ENCODE results near the gene CST8. TPM values are rescaled to one million over a fixed set of nuclear protein-coding genes. Genes with fewer than 3 reads are reported as not detected.

The CST8 gene
- total and polyA plus RNA-seq, 2 donors (not counting 1 experiment from before 2014, with no cell fraction given): not detected

DNA sequence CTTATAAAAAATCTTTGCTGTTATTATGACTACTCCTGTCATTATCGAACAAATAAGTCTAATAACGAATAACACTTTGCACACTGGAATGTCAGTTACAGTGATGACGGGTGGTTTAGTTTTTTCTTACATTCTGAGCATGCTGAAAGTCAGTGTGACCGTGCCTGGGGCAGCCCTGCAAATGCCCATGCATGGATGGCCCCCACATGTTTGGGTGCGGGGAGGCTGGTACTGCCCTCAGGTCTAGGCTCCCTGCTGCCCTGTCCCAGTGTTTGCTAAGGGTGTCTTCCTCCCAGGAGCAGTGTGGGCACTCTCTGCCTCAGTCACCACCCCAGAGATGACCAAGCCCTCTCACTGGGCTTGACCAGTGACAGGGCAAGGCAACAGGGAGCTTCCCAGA lies 48.5 kb upstream of the CST8 start:
- TF ChIP-seq EZH2 (IDR thresholded peaks at IDR 0.05; ENCODE audit: borderline replicate concordance, insufficient read depth, low read depth, low read length, poor library complexity, severe bottlenecking) (no peak), CTCF (IDR thresholded peaks at IDR 0.05) (no peak)
- DNase-seq (no peak), ATAC-seq (ENCODE audit: low read depth) (no peak)
- H3K4me2 ChIP-seq (replicated peaks; ENCODE audit: low read depth, low read length, poor library complexity, severe bottlenecking): no peak overlapping the region
- H3K27ac Mint-ChIP-seq: no peak overlapping the region
- no peaks in the 10 kb centered on the region for H3K4me1 ChIP-seq (ENCODE audit: control insufficient read depth in 2 of 2, insufficient read depth in 2 of 2, low read length in 2 of 2)
- H3K9ac ChIP-seq (ENCODE audit: low read length): no peak overlapping the region
- no peaks in the 10 kb centered on the region for H3K9me3 ChIP-seq (ENCODE audit: control extremely low read depth in 1 of 3, control insufficient read depth in 2 of 3, insufficient read depth in 1 of 3, low read length in 2 of 3)
- no peaks in the 10 kb centered on the region for H4K20me1 ChIP-seq (ENCODE audit: control insufficient read depth, insufficient read depth, low read length, poor library complexity, severe bottlenecking)
- H3K27me3 ChIP-seq (replicated peaks in 1 of 4; ENCODE audit: control extremely low read depth in 1 of 4, control insufficient read depth in 3 of 4, insufficient read depth in 4 of 4, low read length in 3 of 4): no peaks in the 10 kb centered on the region
- no peaks in the 10 kb centered on the region for H3K79me2 ChIP-seq (ENCODE audit: control insufficient read depth, insufficient read depth, low read length)
- no peaks in the 10 kb centered on the region for H3K4me1 Mint-ChIP-seq
- no peak overlapping the region for H3K4me3 Mint-ChIP-seq
- no peak overlapping the region for H3K27ac ChIP-seq (ENCODE audit: low read length in 2 of 2)
- no peaks in the 10 kb centered on the region for H3K36me3 ChIP-seq (replicated peaks in 1 of 2; ENCODE audit: control extremely low read depth in 1 of 2, control insufficient read depth in 1 of 2, extremely low read depth in 1 of 2, insufficient read depth in 2 of 2, low read length in 1 of 2)
- H3K9me3 Mint-ChIP-seq (ENCODE audit: insufficient read depth): no peaks in the 10 kb centered on the region
- POLR2A ChIA-PET: no interaction called here
- no peak overlapping the region for H2AFZ ChIP-seq (ENCODE audit: insufficient read depth, low read depth, low read length, poor library complexity, severe bottlenecking)
- intact Hi-C loops (cut with micrococcal nuclease): loop anchor here (5.0 kb wide), 2 partner anchors 165 to 555 kb away; partner anchors contain the start of gene CST9
- CTCF ChIA-PET: interaction anchor here (0.6 to 2.2 kb wide), 6 partner anchors 8 to 397 kb away, joined by 3 to 8 read pairs (median 3); partner anchors contain the start of gene NXT1
- peaks cover 11% of the 10 kb centered on the region for H3K27me3 Mint-ChIP-seq
- WGBS (ENCODE audit: insufficient coverage): 88% methylated on average over 1 of the region's 5 CpGs
- H3K4me3 ChIP-seq (ENCODE audit: control extremely low read depth in 1 of 5, extremely low read depth in 1 of 5, insufficient read depth in 1 of 5, low read depth in 2 of 5, low read length in 4 of 5): no peak overlapping the region

GRCh38 chr20:23444859-23445258 lies 46.1 kb upstream of the CST8 start:
- DNase-seq (no peak), ATAC-seq (ENCODE audit: low read depth) (no peak)
- Histone ChIP-seq H4K20me1 (ENCODE audit: control insufficient read depth, insufficient read depth, low read length, poor library complexity, severe bottlenecking) (no peaks in the 10 kb centered on the region), H3K4me3 (ENCODE audit: control extremely low read depth in 1 of 5, extremely low read depth in 1 of 5, insufficient read depth in 1 of 5, low read depth in 2 of 5, low read length in 4 of 5) (no peak overlapping the region), H3K27me3 (replicated peaks in 1 of 4; ENCODE audit: control extremely low read depth in 1 of 4, control insufficient read depth in 3 of 4, insufficient read depth in 4 of 4, low read length in 3 of 4) (no peaks in the 10 kb centered on the region), H3K79me2 (ENCODE audit: control insufficient read depth, insufficient read depth, low read length) (no peaks in the 10 kb centered on the region), H3K9me3 (ENCODE audit: control extremely low read depth in 1 of 3, control insufficient read depth in 2 of 3, insufficient read depth in 1 of 3, low read length in 2 of 3) (no peaks in the 10 kb centered on the region), H3K4me1 (ENCODE audit: control insufficient read depth in 2 of 2, insufficient read depth in 2 of 2, low read length in 2 of 2) (no peaks in the 10 kb centered on the region), H3K27ac (ENCODE audit: low read length in 2 of 2) (no peak overlapping the region), H3K4me2 (replicated peaks; ENCODE audit: low read depth, low read length, poor library complexity, severe bottlenecking) (no peak overlapping the region), H3K9ac (ENCODE audit: low read length) (no peak overlapping the region), H2AFZ (ENCODE audit: insufficient read depth, low read depth, low read length, poor library complexity, severe bottlenecking) (no peak overlapping the region), H3K36me3 (replicated peaks in 1 of 2; ENCODE audit: control extremely low read depth in 1 of 2, control insufficient read depth in 1 of 2, extremely low read depth in 1 of 2, insufficient read depth in 2 of 2, low read length in 1 of 2) (no peaks in the 10 kb centered on the region)
- Mint-ChIP-seq H3K4me1 (no peaks in the 10 kb centered on the region), H3K9me3 (ENCODE audit: insufficient read depth) (no peaks in the 10 kb centered on the region), H3K27me3 (peaks cover 5% of the 10 kb centered on the region), H3K27ac (no peak overlapping the region), H3K4me3 (no peak overlapping the region)
- POLR2A ChIA-PET: interaction anchor here (0.7 kb wide), 1 partner anchor 95 kb away, joined by 5 read pairs; no protein-coding TSS in a partner anchor
- intact Hi-C loops (cut with micrococcal nuclease): loop anchor here (5.0 kb wide), 3 partner anchors 162 to 753 kb away; partner anchors contain the start of gene CST9
- CTCF ChIA-PET: interaction anchor here (0.8 to 3.1 kb wide), 6 partner anchors 10 to 753 kb away, joined by 3 to 8 read pairs (median 3); partner anchors contain the start of gene NAPB
- TF ChIP-seq CTCF (IDR thresholded peaks at IDR 0.05): no peak
- no peak for TF ChIP-seq EZH2 (IDR thresholded peaks at IDR 0.05; ENCODE audit: borderline replicate concordance, insufficient read depth, low read depth, low read length, poor library complexity, severe bottlenecking)
- WGBS (ENCODE audit: insufficient coverage): 93% methylated on average over 4 of the region's 4 CpGs

Data from B cell (primary cell).